ENCODE data around the gene PAPPA2.
"Not testable (repeated sequence)": the region's sequence is repeated elsewhere in the genome, so short reads cannot be mapped to it uniquely, and the experiment has no call there.

PAPPA2 gene

GRCh38 chr1:176604461-176604860 lies 141.5 kb downstream of the PAPPA2 start:
- no peak for DNase-seq (ENCODE audit: low read depth in 2 of 2)

- no peak for DNase-seq (ENCODE audit: low read depth in 2 of 2)
Measured at GRCh38 chr1:176605176-176605575, 142.2 kb downstream of the PAPPA2 start.

- DNase-seq (ENCODE audit: low read depth in 2 of 2), result no peak
Measured at GRCh38 chr1:176609556-176610408, 146.8 kb downstream of the PAPPA2 start.

GRCh38 chr1:176612791-176613190 lies 149.8 kb downstream of the PAPPA2 start:
- no peak for DNase-seq (ENCODE audit: low read depth in 2 of 2)

GRCh38 chr1:176617881-176618280 lies 154.9 kb downstream of the PAPPA2 start:
- no peak for DNase-seq (ENCODE audit: low read depth in 2 of 2)

GRCh38 chr1:176619261-176619660 lies 156.3 kb downstream of the PAPPA2 start:
- DNase-seq (ENCODE audit: low read depth in 2 of 2), result no peak

GRCh38 chr1:176625365-176625764 lies 162.4 kb downstream of the PAPPA2 start:
- no peak for DNase-seq (ENCODE audit: low read depth in 2 of 2)

GRCh38 chr1:176626572-176627061 lies 163.6 kb downstream of the PAPPA2 start:
- no peak for DNase-seq (ENCODE audit: low read depth in 2 of 2)

GRCh38 chr1:176628775-176629174 lies 165.8 kb downstream of the PAPPA2 start:
- DNase-seq (ENCODE audit: low read depth in 2 of 2), result no peak

GRCh38 chr1:176634733-176635132 lies 171.8 kb downstream of the PAPPA2 start:
- not testable (repeated sequence) for DNase-seq (ENCODE audit: low read depth in 2 of 2)

- no peak for DNase-seq (ENCODE audit: low read depth in 2 of 2)
Measured at GRCh38 chr1:176638713-176639526, 175.9 kb downstream of the PAPPA2 start.

GRCh38 chr1:176643536-176643935 lies 180.6 kb downstream of the PAPPA2 start:
- DNase-seq (ENCODE audit: low read depth in 2 of 2), result no peak

- DNase-seq (ENCODE audit: low read depth in 2 of 2), result no peak
Measured at GRCh38 chr1:176648556-176648955, 185.6 kb downstream of the PAPPA2 start.

GRCh38 chr1:176656257-176656995 lies 193.5 kb downstream of the PAPPA2 start:
- no peak for DNase-seq (ENCODE audit: low read depth in 2 of 2)

GRCh38 chr1:176669782-176670181 lies 206.8 kb downstream of the PAPPA2 start:
- DNase-seq (ENCODE audit: low read depth in 2 of 2), result no peak

GRCh38 chr1:176670853-176671252 lies 207.9 kb downstream of the PAPPA2 start:
- DNase-seq (ENCODE audit: low read depth in 2 of 2), result no peak

- no peak for DNase-seq (ENCODE audit: low read depth in 2 of 2)
Measured at GRCh38 chr1:176682830-176683535, 220.0 kb downstream of the PAPPA2 start.

GRCh38 chr1:176691251-176692228 lies 228.6 kb downstream of the PAPPA2 start:
- no peak for DNase-seq (ENCODE audit: low read depth in 2 of 2)

- no peak for DNase-seq (ENCODE audit: low read depth in 2 of 2)
Measured at GRCh38 chr1:176692431-176692830, 229.5 kb downstream of the PAPPA2 start.

Data from stimulated activated CD4-positive, alpha-beta T cell treated with anti-CD3 and anti-CD28 coated beads, Interleukin-1b, Interleukin-23, amount 100 ng/mL, for 1 hour (primary cell).